ENCODE data around the gene WASHC4.

DNA sequence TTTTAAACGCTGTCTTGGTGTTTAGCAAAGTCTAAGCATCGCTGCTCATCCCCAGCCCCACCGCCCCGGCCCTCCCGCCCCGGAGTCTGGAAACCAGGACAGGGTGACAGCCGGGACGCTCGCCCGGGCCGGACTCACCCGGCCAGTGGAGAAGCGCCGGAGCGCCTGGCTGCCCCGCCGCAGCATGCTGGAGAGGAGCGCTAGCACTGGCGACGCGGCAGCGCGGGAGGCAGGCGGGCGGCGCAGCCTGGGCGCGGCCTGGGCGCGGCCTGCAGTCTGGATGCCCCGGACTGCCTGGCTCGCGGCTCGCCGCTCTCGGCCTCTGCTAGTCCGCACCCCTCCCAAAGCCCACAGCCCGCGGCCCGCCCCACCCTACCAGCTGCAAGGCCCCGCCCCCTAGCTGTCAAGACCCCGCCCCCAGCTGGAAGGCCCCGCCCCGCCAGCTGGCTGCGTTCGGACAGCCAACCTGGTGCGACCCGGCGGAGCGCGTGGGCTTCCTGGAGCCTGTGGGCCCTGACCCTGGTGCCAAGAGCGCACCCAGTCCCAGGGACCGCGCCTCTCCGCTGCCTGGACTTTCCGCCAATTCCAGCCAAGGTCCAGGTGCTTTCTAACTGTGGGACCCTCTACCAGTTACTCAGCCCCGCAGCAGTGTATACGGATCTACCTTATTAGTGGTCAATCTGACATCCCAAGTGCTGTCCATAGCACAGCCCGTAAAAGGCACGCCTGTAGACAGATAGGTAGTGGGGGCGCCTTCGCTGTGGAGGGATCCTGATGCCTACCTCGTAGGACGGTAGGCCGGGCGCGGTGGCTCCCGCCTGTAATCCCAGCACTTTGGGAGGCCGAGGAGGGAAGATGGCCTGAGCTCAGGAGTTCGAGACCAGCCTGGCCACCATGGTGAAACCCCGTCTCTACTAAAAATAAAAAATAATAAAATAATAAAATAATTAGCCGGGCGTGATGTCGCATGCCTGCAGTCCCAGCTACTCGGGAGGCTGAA is 23.0 kb upstream of the WASHC4 start, which contains the start of gene ALDH1L2:
- TF ChIP-seq CTCF (IDR thresholded peaks at IDR 0.05 in 8 of 11, conservative IDR thresholded peaks at IDR 0.05 in 3 of 11): no peak
- TF ChIP-seq POLR2A (IDR thresholded peaks at IDR 0.05): no peak

All from spleen (tissue), 7 donors.